A673 (cell line): ENCODE data around the gene NOSIP.

Experiments used
- CTCF ChIP-seq: fragments of 300-800, 200-600 bp; sonication (generic); conservative IDR thresholded peaks from 2 replicates; pipeline ENCODE4 v1.5.1; 2017; ENCODE audit warnings: low read depth, mild to moderate bottlenecking, antibody characterized with exemption, low read length, moderate library complexity, mixed read lengths
- EZH2 ChIP-seq: fragments of 200-600 bp; sonication (generic); IDR thresholded peaks from 2 replicates; pipeline ENCODE4 v1.6.1; 2017; ENCODE audit warnings: borderline replicate concordance, low read depth, mild to moderate bottlenecking, mixed read lengths, antibody characterized with exemption, low read length; ENCODE audit not compliant: poor library complexity, severe bottlenecking

- no peak for TF ChIP-seq CTCF
- no peak for TF ChIP-seq EZH2
Measured at GRCh38 chr19:49594993-49595818, 14.8 kb upstream of the NOSIP start.
